GM19397 (cell line): Measurements from ENCODE around the gene CBY1.
"Not testable (repeated sequence)": the region's sequence is repeated elsewhere in the genome, so short reads cannot be mapped to it uniquely, and the experiment has no call there.

ENCODE experiments used
- ATAC-seq: cut with Tn5 transposase; IDR thresholded peaks from one replicate; pipeline ENCODE4 v1.9.1; 2021; ENCODE audit warnings: mild to moderate bottlenecking, moderate library complexity; ENCODE audit not compliant: unreplicated experiment

CBY1 gene

GRCh38 chr22:38656256-38657044, at the start of gene CBY1, which contains the start of gene FAM227A:
Gene CBY1, plus strand, starts transcription at chr22:38656638. Its CDS starts 11,417 bp downstream, at chr22:38668055.
Gene FAM227A, minus strand, starts transcription at chr22:38656392. Its CDS starts 6,224 bp downstream, at chr22:38650168.
- peak; percentile 79 for ATAC-seq

GRCh38 chr22:38607680-38608079, 48.8 kb upstream of the CBY1 start:
- ATAC-seq, result no peak

GRCh38 chr22:38608992-38609750, 47.3 kb upstream of the CBY1 start:
- ATAC-seq, result no peak

- no peak for ATAC-seq
These were observed 46.2 kb upstream of the CBY1 start for GRCh38 chr22:38610234-38610633.

- ATAC-seq, result no peak
These were observed 44.9 kb upstream of the CBY1 start for GRCh38 chr22:38611559-38611958.

- ATAC-seq, result no peak
These were observed 44.0 kb upstream of the CBY1 start for GRCh38 chr22:38612217-38613006.

- no peak for ATAC-seq
These were observed 42.9 kb upstream of the CBY1 start for GRCh38 chr22:38613588-38613987.

- ATAC-seq, result no peak
These were observed 41.9 kb upstream of the CBY1 start for GRCh38 chr22:38614332-38615063.

- not testable (repeated sequence) for ATAC-seq
These were observed 41.4 kb upstream of the CBY1 start for GRCh38 chr22:38615064-38615405.

GRCh38 chr22:38618258-38618657, 38.2 kb upstream of the CBY1 start:
- no peak for ATAC-seq

- no peak for ATAC-seq
These were observed 37.8 kb upstream of the CBY1 start for GRCh38 chr22:38618682-38619081.

GRCh38 chr22:38623351-38623750, 33.1 kb upstream of the CBY1 start:
- ATAC-seq, result no peak

GRCh38 chr22:38628444-38628843, 28.0 kb upstream of the CBY1 start:
- no peak for ATAC-seq

GRCh38 chr22:38629108-38629507, 27.3 kb upstream of the CBY1 start:
- no peak for ATAC-seq

- no peak for ATAC-seq
These were observed 24.7 kb upstream of the CBY1 start for GRCh38 chr22:38631724-38632123.

- no peak for ATAC-seq
These were observed 23.9 kb upstream of the CBY1 start for GRCh38 chr22:38632528-38632927.

- no peak for ATAC-seq
These were observed 18.2 kb upstream of the CBY1 start for GRCh38 chr22:38638216-38638615.

- ATAC-seq, result no peak
These were observed 17.7 kb upstream of the CBY1 start for GRCh38 chr22:38638728-38639127.

GRCh38 chr22:38641476-38642040, 14.9 kb upstream of the CBY1 start:
- no peak for ATAC-seq

- ATAC-seq, result not testable (repeated sequence)
These were observed 12.2 kb upstream of the CBY1 start for GRCh38 chr22:38644245-38644644.
